Chondrocyte (in vitro differentiated cells): ENCODE measurements around the gene CLIP4. TPM values are rescaled to one million over a fixed set of nuclear protein-coding genes. Genes with fewer than 3 reads are reported as not detected.

Experiments used
- DNase-seq: peaks from one replicate; pipeline ENCODE4 v3.0.0; 2021; ENCODE audit warnings: mixed read lengths, low spot score
- H3K27ac Mint-ChIP-seq: one replicate; pipeline ENCODE4 v1.8.0; 2021; ENCODE audit warnings: mild to moderate bottlenecking, moderate library complexity, mixed read lengths; ENCODE audit not compliant: unreplicated experiment
- H3K27me3 Mint-ChIP-seq: 2 replicates; pipeline ENCODE4 v1.8.0; 2021; ENCODE audit warnings: low read depth, mixed read lengths
- H3K36me3 Mint-ChIP-seq: 2 replicates; pipeline ENCODE4 v1.8.0; 2021; ENCODE audit warnings: low read depth, mixed read lengths
- H3K4me1 Mint-ChIP-seq: 2 replicates; pipeline ENCODE4 v1.8.0; 2021; ENCODE audit warnings: low read depth, mild to moderate bottlenecking, mixed read lengths
- H3K4me3 Mint-ChIP-seq: one replicate; pipeline ENCODE4 v1.8.0; 2021; ENCODE audit warnings: mild to moderate bottlenecking, moderate library complexity, mixed read lengths; ENCODE audit not compliant: unreplicated experiment
- H3K9me3 Mint-ChIP-seq: 2 replicates; pipeline ENCODE4 v1.8.0; 2021; ENCODE audit warnings: low read depth, mixed read lengths
- total RNA-seq: library from RNA; stranded (reverse); gene quantifications from 3 replicates; pipeline ENCODE4 v1.2.1, GENCODE V29; 2021
- TF ChIP-seq, protein P1 (sequence below): fragments of 200-600 bp; sonication (generic); IDR thresholded peaks from 2 replicates; pipeline ENCODE4 v1.5.0; 2021; ENCODE audit warnings: antibody characterized with exemption, mild to moderate bottlenecking, moderate library complexity

Gene CLIP4
- total RNA-seq, 1 donor from 2014 or later = 30.1 TPM

GRCh38 chr2:29225814-29226213, 110.6 kb downstream of the CLIP4 start:
- no peak for DNase-seq
- Mint-ChIP-seq H3K27ac (no peak overlapping the region), H3K27me3 (peaks cover 45% of the 10 kb centered on the region), H3K9me3 (no peaks in the 10 kb centered on the region), H3K4me1 (peaks cover 14% of the 10 kb centered on the region), H3K36me3 (no peaks in the 10 kb centered on the region), H3K4me3 (no peak overlapping the region)
- TF ChIP-seq, protein P1, sequence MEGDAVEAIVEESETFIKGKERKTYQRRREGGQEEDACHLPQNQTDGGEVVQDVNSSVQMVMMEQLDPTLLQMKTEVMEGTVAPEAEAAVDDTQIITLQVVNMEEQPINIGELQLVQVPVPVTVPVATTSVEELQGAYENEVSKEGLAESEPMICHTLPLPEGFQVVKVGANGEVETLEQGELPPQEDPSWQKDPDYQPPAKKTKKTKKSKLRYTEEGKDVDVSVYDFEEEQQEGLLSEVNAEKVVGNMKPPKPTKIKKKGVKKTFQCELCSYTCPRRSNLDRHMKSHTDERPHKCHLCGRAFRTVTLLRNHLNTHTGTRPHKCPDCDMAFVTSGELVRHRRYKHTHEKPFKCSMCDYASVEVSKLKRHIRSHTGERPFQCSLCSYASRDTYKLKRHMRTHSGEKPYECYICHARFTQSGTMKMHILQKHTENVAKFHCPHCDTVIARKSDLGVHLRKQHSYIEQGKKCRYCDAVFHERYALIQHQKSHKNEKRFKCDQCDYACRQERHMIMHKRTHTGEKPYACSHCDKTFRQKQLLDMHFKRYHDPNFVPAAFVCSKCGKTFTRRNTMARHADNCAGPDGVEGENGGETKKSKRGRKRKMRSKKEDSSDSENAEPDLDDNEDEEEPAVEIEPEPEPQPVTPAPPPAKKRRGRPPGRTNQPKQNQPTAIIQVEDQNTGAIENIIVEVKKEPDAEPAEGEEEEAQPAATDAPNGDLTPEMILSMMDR = no peak

DNA sequence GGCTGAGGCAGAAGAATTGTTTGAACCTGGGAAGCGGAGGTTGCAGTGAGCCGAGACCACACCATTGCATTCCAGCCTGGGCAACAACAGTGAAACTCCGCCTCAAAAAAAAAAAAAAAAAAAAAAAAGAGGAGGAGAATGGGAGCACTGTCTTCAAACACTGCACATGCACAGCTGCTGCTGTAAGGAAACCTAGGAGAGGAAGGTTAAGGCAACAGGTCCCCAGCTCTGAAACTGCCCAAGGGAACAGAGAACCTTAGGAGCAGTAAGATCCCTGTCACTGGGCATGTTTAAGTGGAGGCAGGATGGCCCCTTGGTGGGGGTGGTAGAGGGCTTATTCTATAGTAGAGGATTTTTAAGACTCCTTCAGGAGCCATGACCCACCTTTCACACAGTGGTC, 111.2 kb downstream of the CLIP4 start:
- H3K4me1 Mint-ChIP-seq = peaks cover 14% of the 10 kb centered on the region
- peaks cover 43% of the 10 kb centered on the region for H3K27me3 Mint-ChIP-seq
- DNase-seq = no peak
- no peaks in the 10 kb centered on the region for H3K36me3 Mint-ChIP-seq
- TF ChIP-seq, protein P1 = no peak
- no peaks in the 10 kb centered on the region for H3K9me3 Mint-ChIP-seq
- no peak overlapping the region for H3K27ac Mint-ChIP-seq
- no peak overlapping the region for H3K4me3 Mint-ChIP-seq

- peaks cover 14% of the 10 kb centered on the region for H3K4me1 Mint-ChIP-seq
- H3K27me3 Mint-ChIP-seq = peaks cover 44% of the 10 kb centered on the region
- no peak overlapping the region for H3K4me3 Mint-ChIP-seq
- no peaks in the 10 kb centered on the region for H3K9me3 Mint-ChIP-seq
- no peak overlapping the region for H3K27ac Mint-ChIP-seq
- TF ChIP-seq, protein P1 = no peak
- H3K36me3 Mint-ChIP-seq = no peaks in the 10 kb centered on the region
- no peak for DNase-seq
Observed at GRCh38 chr2:29226808-29227207, 111.6 kb downstream of the CLIP4 start.

DNA sequence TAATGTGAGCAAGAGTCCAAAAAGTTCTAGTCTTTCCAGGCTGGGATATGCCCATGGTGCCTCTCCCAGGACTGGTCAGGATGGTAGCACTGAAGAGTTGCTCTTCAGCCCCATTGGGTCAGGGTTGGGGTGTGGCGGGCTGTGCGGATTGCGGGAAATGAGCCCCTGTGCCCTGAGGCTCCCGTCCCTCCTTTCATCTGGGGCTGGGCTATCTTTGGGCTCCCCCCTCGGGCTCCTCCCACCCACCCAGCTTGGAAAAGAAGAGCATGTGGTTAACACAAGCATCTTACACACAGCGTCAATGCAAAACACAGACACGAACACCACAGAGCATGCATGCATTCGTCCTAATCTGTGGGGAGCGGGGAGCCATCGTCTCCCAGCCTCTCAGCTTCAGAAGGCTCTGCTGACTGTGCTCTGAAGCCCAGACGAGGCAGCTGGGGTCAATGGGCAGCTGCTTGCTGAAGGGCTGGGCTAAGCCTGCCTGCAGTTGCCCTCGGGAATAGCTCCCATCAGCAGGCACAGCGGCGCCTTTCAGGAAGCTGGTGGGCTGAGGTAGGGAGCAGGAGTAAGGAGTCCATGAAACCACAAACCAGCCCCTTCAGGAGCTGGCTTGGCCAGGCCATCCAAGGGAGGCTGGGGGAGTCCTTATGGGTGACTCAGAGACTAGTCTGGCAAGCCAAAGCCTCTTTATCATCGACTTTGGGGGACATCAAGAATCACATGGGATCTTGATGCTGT, 112.9 kb downstream of the CLIP4 start:
- no peak overlapping the region for H3K4me3 Mint-ChIP-seq
- H3K4me1 Mint-ChIP-seq = peaks cover 14% of the 10 kb centered on the region
- DNase-seq = no peak
- TF ChIP-seq, protein P1 = no peak
- peaks cover 42% of the 10 kb centered on the region for H3K27me3 Mint-ChIP-seq
- no peak overlapping the region for H3K27ac Mint-ChIP-seq
- H3K9me3 Mint-ChIP-seq = no peaks in the 10 kb centered on the region
- no peaks in the 10 kb centered on the region for H3K36me3 Mint-ChIP-seq

DNA sequence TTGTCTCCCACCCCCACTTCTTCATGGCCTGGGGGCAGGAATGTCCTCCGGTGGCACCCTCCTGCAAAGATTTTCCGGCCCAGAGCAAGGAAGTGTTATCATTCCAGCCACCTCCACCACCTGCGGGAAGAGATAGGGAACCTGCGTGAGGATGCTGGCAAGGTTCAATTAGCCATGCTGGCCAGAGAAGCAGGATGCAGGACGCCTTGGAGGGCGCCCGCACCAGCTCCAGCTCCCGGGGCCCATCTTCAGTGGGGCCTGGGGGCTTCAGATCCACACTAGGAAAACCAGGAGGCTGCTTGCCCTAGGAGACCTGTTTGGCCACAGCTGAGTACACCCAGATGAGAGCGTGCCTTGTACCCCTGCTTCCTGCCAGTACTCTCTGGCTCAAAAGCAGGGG, 113.7 kb downstream of the CLIP4 start:
- no peaks in the 10 kb centered on the region for H3K36me3 Mint-ChIP-seq
- H3K9me3 Mint-ChIP-seq = no peaks in the 10 kb centered on the region
- DNase-seq = no peak
- H3K27ac Mint-ChIP-seq = no peak overlapping the region
- H3K4me3 Mint-ChIP-seq = no peak overlapping the region
- TF ChIP-seq, protein P1 = no peak
- peaks cover 11% of the 10 kb centered on the region for H3K4me1 Mint-ChIP-seq
- peaks cover 48% of the 10 kb centered on the region for H3K27me3 Mint-ChIP-seq
